SK-N-SH (cell line): ENCODE results near the gene ANKRD60. TPM values are rescaled to one million over a fixed set of nuclear protein-coding genes. Genes with fewer than 3 reads are reported as not detected.

ENCODE experiments used
- CTCF ChIA-PET: fragments of 300-600, 350-600 bp; formaldehyde crosslinking; extraction: SDS; loops from one replicate; lab custom pipeline; 2021; lab: Yijun Ruan, JAX
- POLR2A ChIA-PET: fragments of 350-600 bp; sonication (Branson Sonifier 250); formaldehyde crosslinking; extraction: SDS; loops from one replicate; lab custom pipeline; 2020; ENCODE audit warnings: antibody characterized with exemption, inconsistent platforms; lab: Yijun Ruan, JAX
- DNase-seq: peaks from one replicate; pipeline ENCODE4 v3.0.0; 2012
- H2AFZ ChIP-seq: fragments of 200-600 bp; sonication (generic); 2 replicates; pipeline ENCODE4 v1.8.1; 2016; ENCODE audit warnings: antibody characterized with exemption, mild to moderate bottlenecking, low read depth
- H3F3A ChIP-seq: fragments of 200-600 bp; sonication (generic); replicated peaks from 2 replicates; pipeline ENCODE3; 2016; ENCODE audit warnings: antibody characterized with exemption, mild to moderate bottlenecking; ENCODE audit not compliant: insufficient read depth
- H3K27ac ChIP-seq, 2 experiments: fragments of 200-500 bp in 1 of 2; fragments of 200-600 bp in 1 of 2; sonication (Bioruptor generic) in 1 of 2; sonication (generic), shearing (Covaris generic) in 1 of 2; 2 replicates each; pipeline versions ENCODE4 v1.5.1 to v1.6.1; 2014 to 2016; ENCODE audit warnings: low read depth in 2 of 2, inconsistent platforms in 1 of 2, low read length in 1 of 2, mild to moderate bottlenecking in 1 of 2, mixed read lengths in 1 of 2
- H3K27me3 ChIP-seq: fragments of 200-600 bp; sonication (generic), shearing (Covaris generic); 2 replicates; pipeline ENCODE4 v1.6.1; 2016; ENCODE audit warnings: mixed run types; ENCODE audit not compliant: insufficient read depth
- H3K36me3 ChIP-seq, 2 experiments: fragments of 200-500 bp in 1 of 2; fragments of 200-600 bp in 1 of 2; sonication (Bioruptor generic) in 1 of 2; sonication (generic) in 1 of 2; replicated peaks in 1 of 2; 2 replicates each; pipeline versions ENCODE3 to v1.5.1; 2014 to 2016; ENCODE audit warnings: low read length in 1 of 2, mild to moderate bottlenecking in 1 of 2; ENCODE audit not compliant: insufficient read depth in 2 of 2, control insufficient read depth in 1 of 2
- H3K4me1 ChIP-seq, 2 experiments: fragments of 200-500 bp in 1 of 2; fragments of 200-600 bp in 1 of 2; sonication (Bioruptor generic) in 1 of 2; sonication (generic), shearing (Covaris generic) in 1 of 2; 2 replicates each; pipeline versions ENCODE4 v1.5.1 to v1.6.1; 2014 to 2016; ENCODE audit warnings: low read depth in 1 of 2, low read length in 1 of 2, mixed run types in 1 of 2; ENCODE audit not compliant: insufficient read depth in 2 of 2, control insufficient read depth in 1 of 2
- H3K4me2 ChIP-seq: fragments of 200-600 bp; sonication (generic), shearing (Covaris generic); 2 replicates; pipeline ENCODE4 v1.6.1; 2017; ENCODE audit warnings: mixed run types
- H3K4me3 ChIP-seq, 2 experiments: fragments of 200-500 bp in 1 of 2; fragments of 200-600 bp in 1 of 2; sonication (Bioruptor generic) in 1 of 2; sonication (generic), shearing (Covaris generic) in 1 of 2; 2 replicates each; pipeline versions ENCODE4 v1.5.1 to v1.8.1; 2014 to 2016; ENCODE audit warnings: low read depth in 2 of 2, inconsistent platforms in 1 of 2, low read length in 1 of 2, mild to moderate bottlenecking in 1 of 2, mixed read lengths in 1 of 2, moderate library complexity in 1 of 2
- H3K79me2 ChIP-seq: fragments of 200-600 bp; sonication (generic); 2 replicates; pipeline ENCODE4 v1.8.1; 2017; ENCODE audit warnings: mild to moderate bottlenecking; ENCODE audit not compliant: insufficient read depth
- H3K9ac ChIP-seq: fragments of 200-600 bp; sonication (generic); 2 replicates; pipeline ENCODE4 v1.6.1; 2017; ENCODE audit warnings: mixed run types
- H3K9me2 ChIP-seq: fragments of 200-600 bp; sonication (generic); 2 replicates; pipeline ENCODE4 v1.6.1; 2017; ENCODE audit warnings: mixed run types
- H3K9me3 ChIP-seq: fragments of 200-600 bp; sonication (generic); 2 replicates; pipeline ENCODE4 v1.6.1; 2017; ENCODE audit warnings: mixed run types, mild to moderate bottlenecking, moderate library complexity
- H4K20me1 ChIP-seq: fragments of 200-600 bp; sonication (generic); 2 replicates; pipeline ENCODE4 v1.6.1; 2017; ENCODE audit warnings: mild to moderate bottlenecking, mixed run types; ENCODE audit not compliant: insufficient read depth
- CTCF ChIP-seq: fragments of 200-600 bp; sonication (generic); IDR thresholded peaks from 2 replicates; pipeline ENCODE4 v1.6.1; 2017; ENCODE audit warnings: antibody characterized with exemption, mild to moderate bottlenecking, moderate library complexity
- ELF1 ChIP-seq: IDR thresholded peaks from 2 replicates; pipeline ENCODE4 v1.4.0; 2012
- EP300 ChIP-seq, 2 experiments: IDR thresholded peaks; 2 replicates each; pipeline versions ENCODE4 v1.4.0 to v1.6.1; 2012; ENCODE audit warnings: borderline replicate concordance in 1 of 2, low read depth in 1 of 2, low read length in 1 of 2
- EZH2phosphoT487 ChIP-seq: fragments of 200-600 bp; sonication (generic); IDR thresholded peaks from 2 replicates; pipeline ENCODE4 v1.6.1; 2017; ENCODE audit warnings: low read depth, mixed run types, mild to moderate bottlenecking, antibody characterized with exemption, moderate library complexity, borderline replicate concordance
- FOSL2 ChIP-seq: IDR thresholded peaks from 2 replicates; pipeline ENCODE4 v1.4.0; 2012; ENCODE audit warnings: low read depth, mild to moderate bottlenecking, moderate library complexity, borderline replicate concordance
- FOXJ3 ChIP-seq: sonication (generic); formaldehyde crosslinking; IDR thresholded peaks from 2 replicates; pipeline ENCODE4 v1.5.1; 2020; ENCODE audit warnings: mild to moderate bottlenecking, missing genetic modification reagents
- FOXM1 ChIP-seq: IDR thresholded peaks from 2 replicates; pipeline ENCODE4 v1.4.0; 2012; ENCODE audit warnings: low read depth, mild to moderate bottlenecking
- GATA2 ChIP-seq: sonication (generic); formaldehyde crosslinking; IDR thresholded peaks from 2 replicates; pipeline ENCODE4 v1.5.0; 2020; ENCODE audit warnings: mild to moderate bottlenecking, missing genetic modification reagents
- IRF3 ChIP-seq: fragments of 150-350 bp; IDR thresholded peaks from 2 replicates; pipeline ENCODE4 v1.6.1; 2016; ENCODE audit warnings: mild to moderate bottlenecking, low read depth, low read length
- JUND ChIP-seq: IDR thresholded peaks from 2 replicates; pipeline ENCODE4 v1.4.0; 2012
- MEF2A ChIP-seq: IDR thresholded peaks from 2 replicates; pipeline ENCODE4 v1.4.0; 2012; ENCODE audit warnings: low read depth, borderline replicate concordance
- MXI1 ChIP-seq: IDR thresholded peaks from 2 replicates; pipeline ENCODE4 v1.6.1; 2012; ENCODE audit warnings: mild to moderate bottlenecking, low read depth, low read length, improper control_type of control experiment
- NFIC ChIP-seq: IDR thresholded peaks from 2 replicates; pipeline ENCODE4 v1.4.0; 2012; ENCODE audit warnings: borderline replicate concordance
- POLR2AphosphoS5 ChIP-seq: IDR thresholded peaks from 2 replicates; pipeline ENCODE4 v1.6.1; 2012; ENCODE audit warnings: low read depth, low read length
- REST ChIP-seq: IDR thresholded peaks from 2 replicates; pipeline ENCODE4 v1.6.1; 2012; ENCODE audit warnings: mild to moderate bottlenecking, low read depth, low read length, moderate library complexity
- RFX5 ChIP-seq: IDR thresholded peaks from 2 replicates; pipeline ENCODE4 v1.6.1; 2012; ENCODE audit warnings: mild to moderate bottlenecking, improper control_type of control experiment, low read length
- RXRA ChIP-seq: IDR thresholded peaks from 2 replicates; pipeline ENCODE4 v1.4.0; 2012; ENCODE audit warnings: low read depth, mild to moderate bottlenecking, borderline replicate concordance
- SIN3A ChIP-seq: IDR thresholded peaks from 2 replicates; pipeline ENCODE4 v1.6.1; 2012; ENCODE audit warnings: low read depth, mild to moderate bottlenecking, low read length, moderate library complexity, borderline replicate concordance
- SMC3 ChIP-seq: IDR thresholded peaks from 2 replicates; pipeline ENCODE4 v1.6.1; 2012; ENCODE audit warnings: low read depth, low read length, improper control_type of control experiment
- TAF1 ChIP-seq: IDR thresholded peaks from 2 replicates; pipeline ENCODE4 v1.6.1; 2012; ENCODE audit warnings: low read depth, mild to moderate bottlenecking, low read length, moderate library complexity, borderline replicate concordance
- TCF12 ChIP-seq: IDR thresholded peaks from 2 replicates; pipeline ENCODE4 v1.4.0; 2012
- USF1 ChIP-seq: IDR thresholded peaks from 2 replicates; pipeline ENCODE4 v1.4.0; 2012; ENCODE audit warnings: low read depth, borderline replicate concordance
- YY1 ChIP-seq: IDR thresholded peaks from 2 replicates; pipeline ENCODE4 v1.4.0; 2012; ENCODE audit warnings: low read depth, mild to moderate bottlenecking
- ZBTB33 ChIP-seq: IDR thresholded peaks from 2 replicates; pipeline ENCODE4 v1.4.0; 2012; ENCODE audit warnings: low read depth, borderline replicate concordance
- WGBS: methylation state at CpG from one replicate; pipeline ENCODE4 v1.1.6; 2017; ENCODE audit warnings: low lambda C conversion rate; 5-methylcytosine and 5-hydroxymethylcytosine counted together
- polyA plus RNA-seq, 3 experiments: library from polyadenylated mRNA; depleted of rRNA; stranded (reverse); fragments of >200 nt; gene quantifications; 2 replicates each; pipeline ENCODE4 v1.2.3, GENCODE V29; 2012

ANKRD60 gene
- polyA plus RNA-seq, 1 of the 3 experiments (the other 2 are of a cell fraction): not detected

GRCh38 chr20:58173930-58174707, 54.3 kb downstream of the ANKRD60 start:
- DNase-seq: peak; percentile 90
- 51% methylated on average over 26 of the region's 26 CpGs for WGBS
- TF ChIP-seq FOXM1 (no peak), TCF12 (no peak), SMC3 (no peak), RXRA (no peak), CTCF (no peak), USF1 (no peak), RFX5 (no peak), REST (no peak), ELF1 (no peak), POLR2AphosphoS5 (no peak), MEF2A (no peak), IRF3 (no peak), ZBTB33 (no peak), JUND (no peak), SIN3A (no peak), GATA2 (peak; percentile 98), MXI1 (peak; percentile 31; the same call in 1 of the 2 replicates), TAF1 (no peak), FOXJ3 (CRISPR knock-in tag) (peak; percentile 75; the same call in 1 of the 2 replicates), EZH2phosphoT487 (no peak), NFIC (no peak), FOSL2 (no peak), YY1 (no peak), EP300 (IDR thresholded peaks at IDR 0.05; ENCODE audit: borderline replicate concordance in 1 of 2, low read depth in 1 of 2, low read length in 1 of 2) (peak in 1 of 2 experiments; percentile 94; a peak in 2 of 4 replicates)

More at GRCh38 chr20:58173930-58174707, 54.3 kb downstream of the ANKRD60 start:
- no peak overlapping the region for H3K4me3 ChIP-seq
- H3K4me2 ChIP-seq: no peak overlapping the region
- H2AFZ ChIP-seq: 0 out of 2 replicates have a peak overlapping the region, but pooled peaks have one; percentile 56
- ChIA-PET CTCF (interaction anchor here (0.8 to 3.7 kb wide), 8 partner anchors 13 to 577 kb away, joined by 3 to 11 read pairs (median 4); no protein-coding TSS in a partner anchor), POLR2A (no interaction called here)
- no peak overlapping the region for H3K9ac ChIP-seq
- no peaks in the 10 kb centered on the region for H3K9me2 ChIP-seq
- no peaks in the 10 kb centered on the region for H3K36me3 ChIP-seq
- no peaks in the 10 kb centered on the region for H4K20me1 ChIP-seq
- no peaks in the 10 kb centered on the region for H3K27me3 ChIP-seq
- no peaks in the 10 kb centered on the region for H3K79me2 ChIP-seq
- H3K9me3 ChIP-seq: no peaks in the 10 kb centered on the region
- H3K4me1 ChIP-seq: peaks cover 0 to 56% of the 10 kb centered on the region in 2 experiments; a peak in 2 of 4 replicates
- peak overlapping the region in 1 of 2 experiments; percentile 99; a peak in 2 of 4 replicates for H3K27ac ChIP-seq
- H3F3A ChIP-seq: no peaks in the 10 kb centered on the region
